Ascending aorta (tissue), 2 donors: ENCODE data around the gene ITGB4. TPM values are rescaled to one million over a fixed set of nuclear protein-coding genes. Genes with fewer than 3 reads are reported as not detected.

Experiments
- DNase-seq, 2 donors: peaks; one replicate each; pipeline ENCODE4 v3.0.0-alpha.2; 2019; ENCODE audit warnings: low spot score in 2 of 2
- H3K27ac ChIP-seq, 2 donors: fragments of 200-600 bp; sonication (generic); one replicate each; pipeline ENCODE4 v1.5.1; 2016 to 2017; ENCODE audit warnings: mild to moderate bottlenecking in 1 of 2
- H3K27me3 ChIP-seq: fragments of 200-600 bp; sonication (generic); one replicate; pipeline ENCODE4 v1.5.1; 2017
- H3K36me3 ChIP-seq, 2 donors: fragments of 200-600 bp; sonication (generic); one replicate each; pipeline ENCODE4 v1.5.1; 2016
- H3K4me1 ChIP-seq, 2 donors: fragments of 200-600 bp; sonication (generic); one replicate each; pipeline ENCODE4 v1.5.1; 2016 to 2017; ENCODE audit warnings: mild to moderate bottlenecking in 1 of 2
- H3K4me3 ChIP-seq, 2 donors: fragments of 200-600 bp; sonication (generic); one replicate each; pipeline ENCODE4 v1.5.1; 2016 to 2017; ENCODE audit warnings: mild to moderate bottlenecking in 1 of 2
- H3K9me3 ChIP-seq, 2 donors: fragments of 200-600 bp; sonication (generic); one replicate each; pipeline ENCODE4 v1.5.1; 2016
- CTCF ChIP-seq, 3 experiments: fragments of 200-600 bp in 2 of 3; fragments of 450-650 bp in 1 of 3; sonication (generic) in 2 of 3; IDR thresholded peaks; one replicate each; pipeline ENCODE4 v1.5.1; 2016 to 2019; ENCODE audit warnings: antibody characterized with exemption in 3 of 3, mild to moderate bottlenecking in 1 of 3, moderate library complexity in 1 of 3
- intact Hi-C: fragments of 100-400 bp; cut with DNase I; formaldehyde crosslinking; loops from one replicate; pipeline ENCODE4 v1.15.1; 2023
- total RNA-seq: library from RNA; depleted of rRNA; stranded (reverse); fragments of >200 nt; gene quantifications from one replicate; pipeline ENCODE4 v1.1.0, GENCODE V29; 2016

Gene ITGB4
- total RNA-seq, 1 donor from 2014 or later = 152 TPM

GRCh38 chr17:75727391-75727790 is 6.1 kb downstream of the ITGB4 start:
- H3K27ac ChIP-seq = no peak overlapping the region
- no peaks in the 10 kb centered on the region for H3K27me3 ChIP-seq
- H3K36me3 ChIP-seq = no peaks in the 10 kb centered on the region
- H3K4me1 ChIP-seq = no peaks in the 10 kb centered on the region
- no peaks in the 10 kb centered on the region for H3K9me3 ChIP-seq
- intact Hi-C loops = no loop called here
- DNase-seq = no peak
- H3K4me3 ChIP-seq = no peak overlapping the region
- no peak for TF ChIP-seq CTCF (IDR thresholded peaks at IDR 0.05)

GRCh38 chr17:75729351-75729750 is 8.1 kb downstream of the ITGB4 start:
- no peaks in the 10 kb centered on the region for H3K4me1 ChIP-seq
- TF ChIP-seq CTCF (IDR thresholded peaks at IDR 0.05) = no peak
- H3K36me3 ChIP-seq = no peaks in the 10 kb centered on the region
- intact Hi-C loops = no loop called here
- H3K9me3 ChIP-seq = no peaks in the 10 kb centered on the region
- no peak overlapping the region for H3K4me3 ChIP-seq
- no peak for DNase-seq
- no peaks in the 10 kb centered on the region for H3K27me3 ChIP-seq
- H3K27ac ChIP-seq = no peak overlapping the region

- Histone ChIP-seq H3K4me3 (no peak overlapping the region), H3K36me3 (no peaks in the 10 kb centered on the region), H3K27me3 (no peaks in the 10 kb centered on the region), H3K27ac (no peak overlapping the region), H3K9me3 (no peaks in the 10 kb centered on the region), H3K4me1 (no peaks in the 10 kb centered on the region)
- DNase-seq = no peak
- no peak for TF ChIP-seq CTCF (IDR thresholded peaks at IDR 0.05)
- intact Hi-C loops = no loop called here
Observed at GRCh38 chr17:75730065-75730464, 8.8 kb downstream of the ITGB4 start.

GRCh38 chr17:75731086-75731715 is 9.9 kb downstream of the ITGB4 start:
- Histone ChIP-seq H3K27ac (no peak overlapping the region), H3K4me1 (no peaks in the 10 kb centered on the region), H3K4me3 (no peak overlapping the region), H3K9me3 (no peaks in the 10 kb centered on the region), H3K27me3 (no peaks in the 10 kb centered on the region), H3K36me3 (no peaks in the 10 kb centered on the region)
- no peak for DNase-seq
- no peak for TF ChIP-seq CTCF (IDR thresholded peaks at IDR 0.05)
- intact Hi-C loops = no loop called here

GRCh38 chr17:75731716-75732498 is 10.6 kb downstream of the ITGB4 start:
- no peak for TF ChIP-seq CTCF (IDR thresholded peaks at IDR 0.05)
- intact Hi-C loops = no loop called here
- Histone ChIP-seq H3K9me3 (no peaks in the 10 kb centered on the region), H3K4me1 (no peaks in the 10 kb centered on the region), H3K27ac (no peak overlapping the region), H3K36me3 (no peaks in the 10 kb centered on the region), H3K27me3 (no peaks in the 10 kb centered on the region), H3K4me3 (no peak overlapping the region)
- DNase-seq = no peak
